WTC11 (cell line): Measurements from ENCODE around the gene ATP13A2. TPM values are rescaled to one million over a fixed set of nuclear protein-coding genes. Genes with fewer than 3 reads are reported as not detected.
"Not testable (repeated sequence)": the region's sequence is repeated elsewhere in the genome, so short reads cannot be mapped to it uniquely, and the experiment has no call there.

Experiments
- ATAC-seq: fragments of 200-7000 bp; cut with Tn5 transposase; 2 replicates; pipeline ENCODE4 v1.10.0; 2021; ENCODE audit warnings: mild to moderate bottlenecking, moderate library complexity
- CTCF ChIA-PET: fragments of 300-600 bp; sonication (Branson Sonifier 250); formaldehyde crosslinking; loops from one replicate; lab custom pipeline; 2021; ENCODE audit warnings: antibody characterized with exemption; lab: Charles Lee
- POLR2A ChIA-PET: fragments of 350-600 bp; sonication (Branson Sonifier 250); formaldehyde crosslinking; loops from one replicate; lab custom pipeline; 2021; ENCODE audit warnings: antibody characterized with exemption; lab: Charles Lee
- DNase-seq: peaks from one replicate; pipeline ENCODE4 v3.0.0; 2021; ENCODE audit warnings: low spot score
- H3K27ac Mint-ChIP-seq: 2 replicates; pipeline ENCODE4 v1.8.0; 2021; ENCODE audit warnings: mixed read lengths
- H3K27me3 Mint-ChIP-seq: 2 replicates; pipeline ENCODE4 v1.8.0; 2021; ENCODE audit warnings: low read depth, mild to moderate bottlenecking, moderate library complexity, mixed read lengths
- H3K36me3 Mint-ChIP-seq: 2 replicates; pipeline ENCODE4 v1.8.0; 2021; ENCODE audit warnings: mixed read lengths
- H3K4me1 Mint-ChIP-seq: 2 replicates; pipeline ENCODE4 v1.8.0; 2022; ENCODE audit warnings: mixed read lengths
- H3K4me3 Mint-ChIP-seq: 2 replicates; pipeline ENCODE4 v1.8.0; 2021; ENCODE audit warnings: mild to moderate bottlenecking, moderate library complexity, mixed read lengths
- H3K9me3 Mint-ChIP-seq: 2 replicates; pipeline ENCODE4 v1.8.0; 2021; ENCODE audit warnings: mixed read lengths
- MAX ChIP-seq: sonication (generic); formaldehyde crosslinking; IDR thresholded peaks from 2 replicates; pipeline ENCODE4 v1.8.0; 2022; ENCODE audit warnings: mild to moderate bottlenecking, missing genetic modification reagents
- total RNA-seq: library from RNA; stranded (reverse); gene quantifications from 3 replicates; pipeline ENCODE4 v1.2.3, GENCODE V29; 2021
- TF ChIP-seq, protein P1 (sequence below): sonication (generic); formaldehyde crosslinking; IDR thresholded peaks from 2 replicates; pipeline ENCODE4 v1.8.1; 2022; ENCODE audit warnings: missing genetic modification reagents, borderline replicate concordance

Gene ATP13A2
- total RNA-seq, 1 experiment from 2014 or later: 95.9 TPM

GRCh38 chr1:16938351-16939321 lies 73.1 kb downstream of the ATP13A2 start (continued):
- TF ChIP-seq, protein P1, sequence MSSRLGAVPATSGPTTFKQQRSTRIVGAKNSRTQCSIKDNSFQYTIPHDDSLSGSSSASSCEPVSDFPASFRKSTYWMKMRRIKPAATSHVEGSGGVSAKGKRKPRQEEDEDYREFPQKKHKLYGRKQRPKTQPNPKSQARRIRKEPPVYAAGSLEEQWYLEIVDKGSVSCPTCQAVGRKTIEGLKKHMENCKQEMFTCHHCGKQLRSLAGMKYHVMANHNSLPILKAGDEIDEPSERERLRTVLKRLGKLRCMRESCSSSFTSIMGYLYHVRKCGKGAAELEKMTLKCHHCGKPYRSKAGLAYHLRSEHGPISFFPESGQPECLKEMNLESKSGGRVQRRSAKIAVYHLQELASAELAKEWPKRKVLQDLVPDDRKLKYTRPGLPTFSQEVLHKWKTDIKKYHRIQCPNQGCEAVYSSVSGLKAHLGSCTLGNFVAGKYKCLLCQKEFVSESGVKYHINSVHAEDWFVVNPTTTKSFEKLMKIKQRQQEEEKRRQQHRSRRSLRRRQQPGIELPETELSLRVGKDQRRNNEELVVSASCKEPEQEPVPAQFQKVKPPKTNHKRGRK (CRISPR knock-in tag): no peak
- TF ChIP-seq MAX: peak; percentile 15; the same call in 1 of the 2 replicates

DNA sequence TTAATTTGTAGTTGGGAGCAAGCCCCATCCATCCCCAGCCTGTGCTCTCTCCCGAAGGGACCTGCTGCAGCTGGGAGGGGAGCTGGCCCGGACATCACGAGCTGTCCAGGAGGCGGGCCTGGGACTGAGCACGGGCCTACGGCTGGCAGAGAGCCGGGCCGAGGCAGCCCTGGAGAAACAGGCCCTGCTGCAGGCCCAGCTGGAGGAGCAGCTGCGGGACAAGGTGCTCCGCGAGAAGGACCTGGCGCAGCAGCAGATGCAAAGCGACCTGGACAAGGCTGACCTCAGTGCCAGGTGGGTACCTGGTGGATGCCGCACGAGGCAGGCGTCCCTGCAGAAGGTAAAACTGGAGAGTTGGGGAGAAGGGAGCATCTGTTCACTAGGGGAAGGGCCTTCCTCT lies 75.1 kb downstream of the ATP13A2 start:
- H3K9me3 Mint-ChIP-seq, H3K27me3 Mint-ChIP-seq, H3K4me3 Mint-ChIP-seq, H3K27ac Mint-ChIP-seq, DNase-seq, POLR2A ChIA-PET, ATAC-seq: not testable (repeated sequence)
- CTCF ChIA-PET: interaction anchor here (1.2 kb wide), 1 partner anchor 316 kb away, joined by 3 read pairs; no protein-coding TSS in a partner anchor
- H3K4me1 Mint-ChIP-seq: peaks cover 10% of the 10 kb centered on the region
- H3K36me3 Mint-ChIP-seq: peaks cover 28% of the 10 kb centered on the region

Other genes with a start within 250 kb of the ATP13A2 start
- 1,028 to 1,267 TPM (median 1,197 TPM) in 3 replicates for gene RNU1-2, start 115.9 kb downstream of the ATP13A2 start, total RNA-seq
- gene CROCC, start 90.0 kb downstream of the ATP13A2 start, total RNA-seq: 73.8 to 75.6 TPM (median 73.9 TPM) in 3 replicates
- 136 to 144 TPM (median 141 TPM) in 3 replicates for gene MFAP2, start 31.3 kb downstream of the ATP13A2 start, total RNA-seq
- gene SDHB, start 42.1 kb upstream of the ATP13A2 start, total RNA-seq: 81.5 to 90.1 TPM (median 89.5 TPM) in 3 replicates
- 3.8 to 5.1 TPM (median 4.4 TPM) in 3 replicates for gene PADI2, start 107.5 kb upstream of the ATP13A2 start, total RNA-seq
- gene PADI1, start 193.2 kb upstream of the ATP13A2 start, total RNA-seq: 0.15 to 0.57 TPM (median 0.18 TPM) in 3 replicates
- 0.61 to 2.0 TPM (median 1.9 TPM) in 3 replicates for gene PADI3, start 237.2 kb upstream of the ATP13A2 start, total RNA-seq